Liver (tissue), 5 donors: ENCODE data around the gene CLEC3B. TPM values are rescaled to one million over a fixed set of nuclear protein-coding genes. Genes with fewer than 3 reads are reported as not detected.

Source experiments
- ATF3 ChIP-seq: IDR thresholded peaks from 2 replicates; pipeline ENCODE4 v1.6.1; 2016; ENCODE audit warnings: antibody characterized with exemption
- polyA plus RNA-seq, 2 donors: library from polyadenylated mRNA; stranded (reverse) in 1 of 2; unstranded in 1 of 2; fragments of 200-250 nt in 1 of 2; fragments of >200 nt in 1 of 2; fragmentation: Nextera tagmentation in 1 of 2; extraction: Ambion mirVana in 1 of 2; gene quantifications; one replicate each; pipeline versions ENCODE4 v1.2.1 to v1.2.3, GENCODE V29; 2013 to 2015
- small RNA-seq: library from RNA; depleted of rRNA; stranded (forward); fragments of <200 nt; gene quantifications from one replicate; pipeline ENCODE3, GENCODE V24; 2014
- total RNA-seq, 2 donors: library from RNA; depleted of rRNA; stranded (reverse); fragments of >200 nt; gene quantifications; one replicate each; pipeline ENCODE4 v1.2.3, GENCODE V29; 2014
- donor health status: healthy.
- donor health status: healthy.
- donor health status: healthy.

CLEC3B gene
- total and polyA plus RNA-seq, 4 donors, result 7.7 to 28.8 (median 13.0) TPM

- TF ChIP-seq ATF3, result no peak
Observed at GRCh38 chr3:45084820-45085816, 59.0 kb downstream of the CLEC3B start (continued).

Small RNAs within 50 kb of the gene (small RNA-seq; reads per million reads assigned to genes)
- gene RNU5B-3P, result not detected

Other genes starting within 250 kb of the CLEC3B start
- 1 to 10 TPM; 5.8 to 9.0 TPM for gene TMEM42, start 164.4 kb upstream of the CLEC3B start, total RNA-seq
- 1 to 10 TPM; 7.2 to 9.9 TPM for gene TMEM42, start 164.4 kb upstream of the CLEC3B start, polyA plus RNA-seq
- not detected for gene TGM4, start 151.7 kb upstream of the CLEC3B start, total RNA-seq
- gene TGM4, start 151.7 kb upstream of the CLEC3B start, polyA plus RNA-seq, result not detected
- gene ZDHHC3, start 50.1 kb upstream of the CLEC3B start, total RNA-seq, result 10 to 100 TPM; 24.8 to 43.0 TPM
- gene ZDHHC3, start 50.1 kb upstream of the CLEC3B start, polyA plus RNA-seq, result 10 to 100 TPM; 15.4 to 24.0 TPM
- gene EXOSC7, start 50.1 kb upstream of the CLEC3B start, total RNA-seq, result 10 to 100 TPM; 20.0 to 23.4 TPM
- gene EXOSC7, start 50.1 kb upstream of the CLEC3B start, polyA plus RNA-seq, result 10 to 100 TPM; 15.5 to 27.2 TPM
- gene CDCP1, start 120.1 kb downstream of the CLEC3B start, total RNA-seq, result under 1 TPM; 0.65 to 0.67 TPM
- gene CDCP1, start 120.1 kb downstream of the CLEC3B start, polyA plus RNA-seq, result under 1 TPM; 0.22 to 0.25 TPM
- 1 to 10 TPM in 1 of 2 donors, under 1 TPM in 1; 0.08 to 3.7 TPM for gene TMEM158, start 200.0 kb downstream of the CLEC3B start, total RNA-seq
- under 1 TPM in 1 of 2 donors, not detected in 1; 0.07 TPM for gene TMEM158, start 200.0 kb downstream of the CLEC3B start, polyA plus RNA-seq